Kidney glomerular epithelial cell (primary cell): ENCODE results near the gene SHC3.

ENCODE experiments used
- DNase-seq: peaks from one replicate; lab custom pipeline; 2025; lab: John Stamatoyannopoulos, UW

Gene SHC3

DNA sequence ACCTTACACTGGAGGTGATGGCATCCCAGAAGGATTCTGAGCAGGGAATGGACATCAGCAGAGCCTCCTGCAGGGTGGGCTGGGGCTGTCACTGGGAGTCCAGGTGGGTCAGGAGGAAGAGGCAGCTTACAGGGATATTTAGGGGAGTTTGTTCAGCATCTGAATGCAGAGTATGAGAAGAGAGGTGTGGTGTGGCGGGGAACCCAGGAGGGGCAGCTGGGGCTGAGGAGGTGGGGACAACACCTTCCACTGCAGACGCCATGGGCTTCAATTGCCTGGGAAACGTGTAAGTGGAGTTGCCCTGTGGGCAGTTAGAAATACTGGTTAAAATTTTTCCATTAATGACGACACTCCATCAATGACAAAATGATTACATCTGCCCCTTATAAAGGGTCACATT, 153.9 kb downstream of the SHC3 start:
- no peak for DNase-seq

DNA sequence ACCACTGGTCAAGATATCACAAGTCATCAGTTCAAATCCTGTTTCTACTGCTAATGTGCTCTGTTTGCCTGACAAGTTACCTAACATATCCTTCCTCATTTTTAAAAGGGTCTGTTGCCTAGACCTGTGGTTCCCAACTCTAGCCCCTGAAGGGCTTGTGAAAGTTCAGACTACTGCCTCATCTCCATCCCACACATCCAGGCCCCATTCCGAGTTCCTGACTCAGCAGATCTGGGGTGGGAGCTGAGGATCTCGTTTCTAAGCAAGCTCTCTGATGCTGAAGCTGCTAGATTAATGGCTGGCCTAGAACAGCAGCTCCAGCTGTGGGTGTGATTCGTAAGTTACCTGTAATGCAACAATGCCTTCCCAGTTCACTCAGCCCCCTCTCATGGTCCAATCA, 154.9 kb downstream of the SHC3 start:
- DNase-seq: no peak

DNA sequence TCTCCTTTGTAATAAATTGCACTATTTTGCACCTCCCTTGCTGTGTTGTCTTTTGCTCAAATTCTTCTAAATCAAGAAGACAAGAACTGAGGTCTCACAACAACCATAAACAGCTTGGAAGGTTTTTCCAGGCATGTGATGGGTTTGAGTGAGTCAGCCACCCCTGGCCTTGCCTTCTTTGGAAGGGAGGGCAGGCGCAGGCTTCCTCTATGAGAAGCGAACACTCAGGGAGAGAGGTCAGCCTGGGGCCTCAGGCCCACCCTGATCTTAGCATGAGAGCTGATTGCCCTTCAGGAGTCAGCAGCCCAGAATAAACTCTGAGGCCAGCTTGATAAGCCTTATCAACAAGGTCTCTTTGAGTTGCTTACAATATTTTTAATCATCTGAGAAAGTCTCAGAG, 155.7 kb downstream of the SHC3 start:
- no peak for DNase-seq

DNA sequence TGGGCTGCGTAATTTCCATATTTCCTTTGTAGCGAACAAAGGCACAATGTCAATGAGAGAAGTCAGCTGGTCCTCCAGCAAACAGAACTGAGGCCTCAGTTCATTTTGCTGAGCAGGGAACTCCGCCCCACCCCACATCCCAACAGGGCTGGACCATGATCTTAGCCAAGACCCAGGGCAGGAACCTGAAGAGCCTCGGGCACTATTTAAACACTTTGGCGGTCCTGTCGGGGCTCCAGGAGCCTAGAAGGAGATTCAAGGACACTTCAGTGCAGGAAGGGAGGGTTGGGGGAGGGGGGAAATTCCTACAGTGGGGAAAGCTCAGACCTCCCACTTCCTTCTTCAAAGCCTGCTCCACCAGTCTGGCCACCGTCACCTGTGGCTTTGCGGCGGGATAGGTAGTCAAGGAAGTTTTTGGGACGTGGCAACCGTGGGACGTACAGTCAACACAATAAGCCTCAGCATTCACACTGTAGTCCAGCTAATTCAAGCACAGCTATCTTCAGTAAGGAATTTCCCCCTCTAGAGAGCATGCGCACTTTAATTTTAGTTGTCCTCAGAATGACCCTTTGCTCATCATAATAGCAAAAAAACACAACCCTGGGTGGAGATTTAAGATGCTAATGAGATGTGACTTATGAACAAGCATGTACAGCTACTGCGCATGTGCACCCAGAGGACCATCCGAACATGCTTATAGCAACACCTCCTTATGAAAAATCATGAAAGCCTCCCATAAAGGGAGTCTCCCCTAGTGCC, 156.4 kb downstream of the SHC3 start:
- DNase-seq: no peak

DNA sequence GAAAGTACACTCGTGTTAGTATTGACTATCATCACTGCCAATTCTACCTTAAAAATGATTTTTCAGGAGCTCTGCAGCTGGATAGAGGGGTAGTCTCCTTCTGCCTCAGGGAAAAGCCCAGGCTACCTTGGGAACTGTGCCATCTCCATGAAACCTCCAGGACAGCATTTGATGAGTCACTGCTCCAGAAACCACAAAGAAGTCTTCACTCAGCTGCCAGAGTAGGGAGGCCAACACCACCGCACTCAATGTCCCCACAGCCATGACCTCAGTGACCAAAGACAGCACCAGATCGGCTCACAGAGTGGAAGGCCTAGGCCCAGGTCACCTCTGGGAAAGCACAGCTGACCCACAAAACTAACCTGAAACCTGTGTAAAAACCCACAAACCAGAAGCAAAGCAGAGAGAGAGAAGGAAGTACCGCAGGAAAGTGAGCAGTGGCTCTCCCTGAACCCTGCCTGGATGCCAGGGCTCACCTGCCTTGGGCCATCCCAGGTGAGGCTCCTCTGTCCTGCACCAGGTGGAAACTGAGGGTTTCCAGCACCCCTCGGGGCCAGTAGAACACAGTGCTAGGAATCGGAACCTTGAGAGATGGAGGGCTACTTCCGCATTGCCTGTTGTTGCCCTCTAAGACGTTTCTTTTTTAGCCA, 157.3 kb downstream of the SHC3 start:
- peak; percentile 83 for DNase-seq

DNA sequence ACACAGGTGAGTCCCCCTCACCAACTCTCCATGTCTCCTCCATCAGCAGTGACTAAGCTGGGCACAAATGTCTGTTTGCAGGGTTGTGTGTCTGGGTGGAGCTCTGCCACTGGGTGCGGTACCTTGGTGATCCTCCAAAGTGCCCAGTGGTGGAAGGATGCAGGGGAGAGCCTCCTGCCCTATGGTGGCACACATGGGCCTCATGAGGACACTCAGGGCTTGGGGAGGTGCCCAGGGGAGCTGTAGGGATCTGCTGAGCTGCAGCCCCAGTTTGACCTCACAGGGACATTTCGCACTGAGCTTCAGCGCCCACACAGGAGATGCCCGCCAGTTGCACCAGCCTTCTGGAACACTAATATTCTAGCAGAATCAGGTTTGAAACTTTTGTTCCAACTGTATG, 157.9 kb downstream of the SHC3 start:
- no peak for DNase-seq

DNA sequence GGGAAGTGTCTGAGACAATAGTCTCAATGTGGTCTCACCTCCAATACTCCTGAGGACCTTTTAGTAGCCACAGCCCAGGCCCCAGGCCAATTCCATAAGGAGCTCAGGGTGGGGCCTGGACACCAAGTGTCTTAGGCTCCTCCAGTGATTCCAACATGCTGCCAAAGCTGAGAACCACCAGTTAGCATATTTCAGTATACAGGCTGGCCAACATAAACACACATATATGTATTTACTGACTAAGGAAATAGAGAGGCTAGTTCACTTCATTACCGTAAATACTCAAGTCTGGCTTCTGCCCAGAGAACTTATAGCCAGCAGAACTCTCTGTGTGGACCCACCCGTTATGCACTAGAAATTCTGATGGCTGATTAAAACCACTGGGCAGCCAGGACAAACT, 163.3 kb downstream of the SHC3 start:
- no peak for DNase-seq

DNA sequence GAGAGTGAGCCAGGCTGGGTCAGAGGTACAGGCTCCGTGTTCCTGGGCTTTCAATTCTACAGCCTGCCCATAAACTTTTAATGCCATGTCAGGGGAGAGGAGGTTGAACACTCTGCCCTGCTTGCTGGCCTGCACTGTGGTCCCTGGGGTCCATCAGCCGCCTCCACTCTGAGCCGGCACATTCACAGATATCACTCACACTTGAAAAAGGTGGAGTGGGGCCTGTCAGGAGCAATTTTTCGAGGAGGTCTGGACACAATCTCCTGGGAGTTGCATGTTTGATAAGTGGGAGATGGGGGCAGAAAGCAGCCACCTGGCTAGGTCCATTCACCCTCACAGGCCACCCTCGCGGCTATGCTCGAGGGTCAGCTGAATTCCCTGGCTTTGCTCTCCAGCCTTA, 164.5 kb downstream of the SHC3 start:
- DNase-seq: no peak

DNA sequence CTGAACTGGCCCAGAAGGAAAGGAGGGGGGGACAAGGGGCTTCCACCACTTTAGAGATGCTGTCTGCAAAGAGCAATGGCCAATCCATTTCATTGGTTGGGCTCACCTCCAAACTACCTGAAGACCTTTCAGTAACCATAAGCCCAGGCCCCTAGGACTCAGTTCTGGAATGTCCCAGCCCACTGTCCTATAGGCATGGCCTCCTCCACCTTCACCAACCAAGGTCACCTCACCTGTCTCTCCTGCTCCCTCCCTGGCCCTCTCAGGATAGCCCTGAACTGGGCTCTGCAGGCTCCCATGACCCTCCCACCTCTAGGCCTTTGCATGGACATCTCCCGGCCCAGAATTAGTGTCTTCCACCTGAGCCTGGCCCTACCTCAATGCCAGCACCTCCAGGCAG, 165.0 kb downstream of the SHC3 start:
- DNase-seq: no peak

DNA sequence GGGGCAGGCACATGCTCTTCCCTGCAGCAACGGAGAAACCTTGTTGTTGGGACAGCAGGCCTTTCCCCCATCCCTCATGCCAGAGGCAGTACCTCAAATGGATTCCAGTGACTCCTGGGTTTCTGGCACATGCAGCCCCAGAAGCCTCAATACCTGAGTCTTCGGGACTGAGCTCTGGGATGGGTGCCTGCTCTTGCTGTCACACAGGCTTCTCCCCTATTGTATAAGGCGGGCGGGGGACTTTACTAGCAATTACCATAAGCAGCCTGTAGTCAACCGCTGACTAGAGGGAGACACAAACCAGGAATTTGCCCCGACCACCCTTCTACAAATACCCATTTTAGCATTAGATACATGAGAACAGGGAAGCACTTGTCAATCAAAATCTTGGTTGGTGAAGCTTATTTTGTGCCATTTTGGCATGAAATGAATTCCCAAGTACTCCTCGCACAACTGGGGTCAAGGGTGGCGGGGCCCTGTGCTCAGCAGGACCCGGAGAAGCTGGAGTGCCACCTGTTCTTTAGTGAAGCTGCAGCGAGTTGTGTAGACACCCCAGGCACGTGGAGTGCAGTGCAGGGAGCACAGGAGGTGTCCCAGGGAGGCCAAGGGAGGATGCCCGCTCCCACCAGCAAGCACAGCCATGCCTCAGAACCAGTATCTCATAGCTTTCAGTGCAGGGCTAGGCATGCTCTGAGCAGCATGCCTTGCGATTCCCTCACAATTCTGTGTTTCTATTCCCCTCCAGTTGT, 166.2 kb downstream of the SHC3 start:
- no peak for DNase-seq

DNA sequence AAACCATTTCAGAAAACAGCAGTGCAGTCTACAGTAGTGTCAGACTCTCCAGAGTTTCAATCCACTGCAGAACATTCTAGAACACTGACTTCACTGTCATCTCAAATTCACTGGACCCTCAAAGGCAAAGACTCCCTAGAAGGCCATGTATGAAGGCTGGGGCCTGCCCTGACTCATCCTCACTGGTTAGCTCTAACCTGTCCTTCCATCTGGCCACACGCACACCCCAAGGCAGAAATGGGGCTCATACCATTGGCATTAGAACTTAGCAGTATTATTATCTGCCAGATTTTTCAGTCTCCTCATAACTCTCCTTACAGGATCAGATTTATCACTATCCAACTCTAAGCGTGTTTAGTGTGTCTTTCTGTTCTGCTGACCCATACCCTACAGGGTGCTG, 166.9 kb downstream of the SHC3 start:
- DNase-seq: no peak

DNA sequence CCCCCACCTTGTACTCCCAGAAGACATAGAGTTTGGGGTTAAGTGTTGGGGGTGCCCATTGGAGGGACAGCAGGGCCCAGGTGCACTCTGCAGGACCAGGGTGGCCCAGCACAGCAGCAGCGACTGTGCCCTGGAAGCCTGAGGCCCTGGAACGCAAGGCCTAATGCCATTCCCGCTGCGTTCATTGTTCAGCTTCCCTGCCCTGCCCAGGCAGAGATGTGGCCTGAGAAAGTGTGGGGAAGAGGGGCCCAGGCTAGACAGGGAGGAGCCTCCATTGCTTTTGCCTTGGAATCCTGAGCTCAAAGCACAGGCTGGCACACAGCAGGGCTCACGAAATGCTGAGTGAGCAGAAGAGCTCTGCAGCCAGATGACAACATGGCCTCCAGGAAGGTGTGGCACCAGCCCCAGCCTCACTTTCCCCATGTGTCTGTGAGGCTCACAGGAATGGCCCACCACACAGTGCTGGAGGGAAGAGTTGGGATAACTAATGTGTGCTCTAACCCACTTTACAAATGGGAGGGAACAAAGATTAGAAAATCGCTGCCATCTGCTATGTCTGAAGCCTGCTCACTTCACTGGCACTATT, 168.0 kb downstream of the SHC3 start:
- no peak for DNase-seq

DNA sequence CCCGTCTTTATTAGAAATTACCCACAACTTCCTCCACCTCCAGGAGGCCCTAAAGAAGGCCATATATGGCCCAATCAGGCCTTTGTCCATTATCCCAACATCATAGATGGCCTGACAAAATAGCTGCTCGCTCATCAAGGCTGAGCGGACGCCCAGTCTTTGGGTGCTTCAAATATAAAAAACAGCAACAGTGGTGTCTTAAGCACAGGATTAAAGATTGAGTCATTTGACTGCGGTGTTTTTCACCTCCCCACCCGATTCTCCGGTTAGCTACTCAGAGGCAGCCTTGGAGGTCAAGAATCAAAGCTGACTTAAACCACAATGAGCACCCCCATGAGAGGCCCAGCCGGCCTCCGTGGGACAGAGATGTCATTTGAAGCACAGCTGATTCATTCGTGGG, 168.6 kb downstream of the SHC3 start:
- no peak for DNase-seq

DNA sequence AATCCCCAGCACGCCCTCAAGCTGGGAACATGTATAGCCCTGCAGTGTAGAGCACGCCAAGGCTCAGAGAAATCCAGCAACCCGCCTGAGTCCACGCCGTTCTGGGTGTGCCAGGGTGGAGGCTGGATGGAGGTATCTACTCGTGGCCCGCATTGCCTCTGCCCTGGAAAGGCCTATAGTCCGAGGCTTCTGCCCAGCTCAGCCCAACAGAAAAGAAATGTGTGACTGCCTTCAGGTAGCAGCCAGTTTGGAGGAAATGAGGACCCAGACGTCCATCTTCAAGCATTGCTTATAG, 169.1 kb downstream of the SHC3 start:
- DNase-seq: no peak

DNA sequence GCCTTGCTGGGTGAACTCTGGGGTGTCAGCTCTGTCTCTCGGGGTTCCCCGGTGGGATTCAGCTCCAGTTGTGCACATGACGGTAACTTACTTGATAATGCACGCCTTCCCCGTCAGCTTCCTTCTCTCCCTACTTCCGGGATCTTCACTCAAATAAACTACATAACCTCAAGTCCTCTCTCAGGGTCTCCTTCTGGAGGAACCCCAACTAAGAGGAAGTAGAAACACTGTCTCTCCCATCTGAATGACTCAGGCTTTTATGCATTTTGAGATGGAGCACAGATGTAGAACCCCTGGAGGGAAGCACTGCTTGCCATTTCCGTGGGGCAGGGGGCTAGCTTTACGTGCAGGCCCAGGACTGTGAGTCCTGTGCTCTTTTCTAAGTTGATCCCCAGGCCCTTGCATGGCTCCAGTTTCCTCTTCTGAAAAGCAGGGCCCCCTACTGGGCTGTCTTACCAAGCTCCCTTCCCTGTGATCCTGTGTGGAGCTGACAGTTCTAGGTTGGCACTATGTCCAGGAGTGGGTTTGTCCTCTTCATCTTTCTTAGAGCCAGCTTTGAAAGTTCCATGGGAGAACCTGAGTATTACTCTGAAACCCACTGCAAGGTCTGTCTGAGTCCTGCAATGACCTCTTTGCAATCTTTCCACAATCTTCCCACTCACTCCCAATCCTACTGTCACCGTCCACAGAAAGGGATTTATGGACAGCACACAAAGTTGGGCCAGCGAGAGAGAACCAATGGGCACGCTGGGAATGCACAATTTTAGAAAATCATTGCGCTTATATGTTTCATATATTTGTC, 169.7 kb downstream of the SHC3 start:
- no peak for DNase-seq

DNA sequence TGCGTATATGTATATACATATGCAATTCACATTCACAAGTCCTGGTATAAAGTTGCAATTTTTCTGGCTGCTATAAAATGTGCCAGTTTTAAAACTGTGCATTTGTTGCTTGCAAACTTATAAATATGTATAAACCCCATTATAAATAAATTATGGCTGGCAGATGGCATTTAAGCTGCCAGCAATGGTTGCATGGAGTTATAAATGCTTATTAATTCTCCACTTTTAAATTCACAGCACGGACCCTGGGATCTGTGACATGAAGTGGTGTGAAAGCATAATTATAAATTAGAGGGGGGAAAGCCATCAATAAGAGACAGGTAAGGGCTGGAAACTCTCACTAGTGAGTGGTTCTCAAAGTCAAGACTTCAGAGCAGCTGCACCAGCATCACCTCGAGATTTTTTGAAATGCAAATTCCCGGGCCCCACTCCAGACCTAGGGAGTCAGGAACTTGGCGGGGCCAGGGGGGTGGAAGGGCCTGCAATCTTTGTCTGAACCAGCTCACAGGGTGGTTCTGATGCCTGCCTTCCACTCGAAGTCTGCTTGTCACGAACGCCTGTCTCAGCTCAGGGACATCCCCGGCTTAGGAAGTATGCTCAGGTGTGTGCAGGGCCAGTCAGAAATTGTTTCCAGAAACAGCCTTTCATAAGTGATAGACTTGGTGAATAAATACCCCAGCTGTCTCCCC, 170.4 kb downstream of the SHC3 start:
- DNase-seq: no peak

DNA sequence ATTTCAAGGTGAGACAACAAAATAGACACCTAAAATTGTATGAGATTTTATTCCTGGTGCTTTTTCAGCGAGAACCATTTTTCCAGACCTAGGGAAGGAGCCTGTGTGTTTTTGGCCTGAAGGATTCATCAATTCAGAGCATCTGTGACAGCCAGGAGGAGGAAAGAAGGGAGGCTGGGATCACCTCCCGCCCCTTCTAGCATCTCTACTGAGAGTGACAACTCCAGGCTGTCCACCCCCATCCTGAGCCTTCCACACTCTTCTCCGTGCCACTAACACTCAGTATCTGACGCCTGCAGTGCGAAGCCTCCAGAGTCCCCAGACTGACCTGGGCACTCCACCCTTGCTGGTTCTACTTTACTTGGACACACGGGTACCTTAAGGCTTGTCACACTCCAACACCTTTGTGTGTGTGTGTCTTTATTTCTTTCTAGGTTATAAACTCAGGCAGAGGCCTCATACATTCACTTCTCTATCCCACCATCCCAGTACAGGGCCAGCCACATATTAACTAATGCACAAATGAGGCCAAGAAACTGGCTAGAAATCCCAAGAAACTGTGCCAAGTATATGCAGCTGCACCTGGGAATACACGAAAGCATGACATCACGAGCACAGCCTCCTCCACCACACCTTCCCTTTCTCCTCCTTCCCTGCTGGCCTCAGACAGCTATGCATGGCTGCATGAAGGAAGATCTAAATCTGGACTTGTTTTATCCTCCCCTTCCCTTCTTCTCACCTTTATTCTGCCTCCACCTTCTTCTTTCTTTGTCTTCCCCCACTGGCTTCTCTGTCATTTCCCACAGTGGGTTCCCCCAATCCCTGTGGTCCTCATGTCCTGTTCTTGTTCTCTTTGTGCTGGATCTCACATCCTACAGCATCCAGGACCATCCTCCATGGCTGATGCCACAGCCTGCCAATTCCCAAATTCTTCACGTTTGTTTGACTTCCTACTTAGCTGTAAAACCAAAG, 171.3 kb downstream of the SHC3 start:
- no peak for DNase-seq

DNA sequence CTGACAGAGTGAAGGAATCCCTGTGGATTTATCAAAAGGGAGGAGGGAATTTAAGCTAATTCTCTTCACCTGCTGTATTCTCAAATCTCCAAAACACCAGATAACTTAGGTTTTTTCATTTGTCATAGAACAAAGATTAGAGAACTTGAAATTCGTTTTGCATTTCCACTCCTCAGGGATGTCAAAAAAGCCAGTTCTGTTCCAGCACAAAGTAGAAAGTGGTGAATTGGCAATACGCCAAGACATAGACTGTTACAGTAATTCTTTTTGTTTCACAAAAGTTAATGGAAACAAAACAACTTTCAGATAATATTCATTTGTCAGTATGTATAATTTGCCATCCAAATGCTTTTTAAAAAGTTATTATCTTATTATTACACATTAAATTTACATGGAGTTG, 172.4 kb downstream of the SHC3 start:
- DNase-seq: no peak

DNA sequence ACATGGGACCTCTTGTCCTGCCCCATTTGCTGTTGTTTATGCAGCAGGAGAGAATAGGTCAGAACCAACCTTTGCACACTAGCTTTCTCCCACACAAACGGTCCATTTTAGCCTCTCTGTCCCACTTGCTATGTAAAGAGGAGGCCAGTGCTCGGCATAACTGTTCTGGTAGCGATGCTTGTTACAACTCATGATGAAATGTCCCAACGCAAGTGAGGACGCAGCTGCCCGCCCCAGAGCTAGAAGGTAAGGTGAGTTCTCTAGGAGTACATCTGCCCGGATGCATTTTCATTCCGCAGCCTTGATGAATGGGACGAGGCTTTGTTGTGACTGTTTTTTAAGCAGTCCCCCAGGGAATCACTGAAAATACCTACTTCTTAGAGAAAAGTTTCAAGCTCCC, 173.3 kb downstream of the SHC3 start:
- no peak for DNase-seq

DNA sequence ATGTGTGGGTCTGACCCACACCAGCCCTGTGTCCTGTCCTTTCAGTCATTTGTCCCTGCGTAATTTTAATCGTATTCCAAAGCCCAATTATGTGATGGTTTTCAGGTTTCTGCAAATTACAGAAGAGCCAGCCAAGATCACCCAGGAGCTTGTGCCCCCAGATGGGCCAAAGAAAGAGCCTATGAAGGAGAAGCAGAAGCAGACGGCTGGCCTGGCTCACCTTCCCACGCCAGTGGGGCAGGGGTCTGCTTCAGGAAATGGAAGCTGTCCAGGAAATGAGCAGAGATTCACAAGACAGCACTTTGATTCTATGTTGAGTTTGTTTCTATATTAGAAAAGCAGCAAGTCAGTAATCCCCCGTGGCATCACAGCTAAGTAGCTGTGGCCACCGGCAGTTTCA, 175.6 kb downstream of the SHC3 start:
- no peak for DNase-seq
